Measurements from ENCODE around the gene ACP4. TPM values are rescaled to one million over a fixed set of nuclear protein-coding genes. Genes with fewer than 3 reads are reported as not detected.

The ACP4 gene
- total and polyA plus RNA-seq, 2 experiments from 2014 or later = not detected

DNA sequence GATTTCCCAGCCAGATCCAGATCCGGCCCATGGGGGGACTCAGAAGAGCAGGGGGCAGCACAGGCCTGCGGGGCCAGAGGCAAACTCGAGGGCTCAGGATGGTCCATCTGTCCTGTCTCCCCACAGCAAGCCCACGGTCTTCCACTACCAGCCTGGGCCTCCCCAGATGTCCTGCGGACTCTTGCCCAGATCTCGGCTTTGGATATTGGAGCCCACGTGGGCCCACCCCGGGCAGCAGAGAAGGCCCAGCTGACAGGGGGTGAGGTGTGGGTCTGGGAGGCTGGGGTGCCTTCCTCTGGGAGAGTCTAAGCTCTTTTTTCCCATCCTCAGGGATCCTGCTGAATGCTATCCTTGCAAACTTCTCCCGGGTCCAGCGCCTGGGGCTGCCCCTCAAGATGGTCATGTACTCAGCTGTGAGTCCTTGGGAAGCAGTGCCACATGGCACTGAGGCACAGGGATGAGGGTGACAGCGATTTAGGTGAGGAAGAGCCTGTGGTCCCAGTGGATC lies 3.4 kb downstream of the ACP4 start:
- H3K4me3 ChIP-seq = no peak overlapping the region
- WGBS, 2 experiments (ENCODE audit: low coverage in 1 of 2, low lambda C conversion rate in 2 of 2, missing lambda C conversion rate in 2 of 2) = 65 to 68% methylated on average over 11 of the region's 11 CpGs

GRCh38 chr19:50794074-50794875 lies 4.1 kb downstream of the ACP4 start:
- no peaks in the 10 kb centered on the region for H3K27me3 ChIP-seq (replicated peaks; ENCODE audit: insufficient read depth)
- no peak overlapping the region for H3K4me3 ChIP-seq
- H3K9me3 ChIP-seq (ENCODE audit: low read depth) = no peaks in the 10 kb centered on the region
- in situ Hi-C loops (cut with MboI) = loop anchor here (25.0 kb wide), 1 partner anchor 432 kb away; the partner anchor contains the start of gene NAPSA
- no peaks in the 10 kb centered on the region for H3F3A ChIP-seq (ENCODE audit: insufficient read depth)
- H3K9me2 ChIP-seq (ENCODE audit: insufficient read depth) = no peaks in the 10 kb centered on the region
- H3K27ac ChIP-seq = no peak overlapping the region
- H3K79me2 ChIP-seq (ENCODE audit: insufficient read depth) = no peaks in the 10 kb centered on the region
- no peak overlapping the region for H3K4me2 ChIP-seq (ENCODE audit: unreplicated experiment)
- WGBS, 2 experiments (ENCODE audit: low coverage in 1 of 2, low lambda C conversion rate in 2 of 2, missing lambda C conversion rate in 2 of 2) = 9 to 15% methylated on average over 12 to 16 of the region's 16 CpGs
- no peak overlapping the region for H3K9ac ChIP-seq
- peak; percentile 22 for DNase-seq
- no peak overlapping the region for H2AFZ ChIP-seq
- no peaks in the 10 kb centered on the region for H4K20me1 ChIP-seq (ENCODE audit: insufficient read depth)
- no peaks in the 10 kb centered on the region; the same call in 1 of the 2 replicates for H3K36me3 ChIP-seq (ENCODE audit: low read depth)
- TF ChIP-seq EZH2phosphoT487 (IDR thresholded peaks at IDR 0.05; ENCODE audit: insufficient read depth, low read depth) (no peak), EZH2 (IDR thresholded peaks at IDR 0.05; ENCODE audit: insufficient read depth, poor library complexity, severe bottlenecking) (no peak)
- H3K4me1 ChIP-seq (ENCODE audit: insufficient read depth) = no peaks in the 10 kb centered on the region

More for the DNA sequence above, 3.4 kb downstream of the ACP4 start:
- Histone ChIP-seq H3K79me2 (ENCODE audit: insufficient read depth) (no peaks in the 10 kb centered on the region), H3F3A (ENCODE audit: insufficient read depth) (no peaks in the 10 kb centered on the region), H3K9me3 (ENCODE audit: low read depth) (no peaks in the 10 kb centered on the region), H3K36me3 (ENCODE audit: low read depth) (no peaks in the 10 kb centered on the region; the same call in 1 of the 2 replicates), H3K27ac (no peak overlapping the region), H4K20me1 (ENCODE audit: insufficient read depth) (no peaks in the 10 kb centered on the region), H2AFZ (no peak overlapping the region), H3K27me3 (replicated peaks; ENCODE audit: insufficient read depth) (no peaks in the 10 kb centered on the region), H3K9ac (no peak overlapping the region), H3K9me2 (ENCODE audit: insufficient read depth) (no peaks in the 10 kb centered on the region), H3K4me2 (ENCODE audit: unreplicated experiment) (no peak overlapping the region), H3K4me1 (ENCODE audit: insufficient read depth) (no peaks in the 10 kb centered on the region)
- TF ChIP-seq EZH2phosphoT487 (IDR thresholded peaks at IDR 0.05; ENCODE audit: insufficient read depth, low read depth) (no peak), EZH2 (IDR thresholded peaks at IDR 0.05; ENCODE audit: insufficient read depth, poor library complexity, severe bottlenecking) (no peak)
- in situ Hi-C loops (cut with MboI) = loop anchor here (25.0 kb wide), 1 partner anchor 431 kb away; the partner anchor contains the start of gene NAPSA
- DNase-seq = no peak

- Histone ChIP-seq H4K20me1 (ENCODE audit: insufficient read depth) (no peaks in the 10 kb centered on the region), H3K27me3 (replicated peaks; ENCODE audit: insufficient read depth) (no peaks in the 10 kb centered on the region), H3K9me3 (ENCODE audit: low read depth) (no peaks in the 10 kb centered on the region), H3K4me2 (ENCODE audit: unreplicated experiment) (no peak overlapping the region), H3K27ac (no peak overlapping the region), H3K9ac (no peak overlapping the region), H3K4me3 (no peak overlapping the region), H3K79me2 (ENCODE audit: insufficient read depth) (peaks cover 7% of the 10 kb centered on the region; the same call in 1 of the 2 replicates), H3K36me3 (ENCODE audit: low read depth) (no peaks in the 10 kb centered on the region; the same call in 1 of the 2 replicates), H2AFZ (no peak overlapping the region), H3K4me1 (ENCODE audit: insufficient read depth) (no peaks in the 10 kb centered on the region), H3K9me2 (ENCODE audit: insufficient read depth) (no peaks in the 10 kb centered on the region), H3F3A (ENCODE audit: insufficient read depth) (no peaks in the 10 kb centered on the region)
- 35 to 36% methylated on average over 15 to 16 of the region's 18 CpGs for WGBS, 2 experiments (ENCODE audit: low coverage in 1 of 2, low lambda C conversion rate in 2 of 2, missing lambda C conversion rate in 2 of 2)
- in situ Hi-C loops (cut with MboI) = loop anchor here (25.0 kb wide), 1 partner anchor 433 kb away; the partner anchor contains the start of gene NAPSA
- TF ChIP-seq EZH2phosphoT487 (IDR thresholded peaks at IDR 0.05; ENCODE audit: insufficient read depth, low read depth) (no peak), EZH2 (IDR thresholded peaks at IDR 0.05; ENCODE audit: insufficient read depth, poor library complexity, severe bottlenecking) (no peak)
- DNase-seq = peak; percentile 34
Measured at GRCh38 chr19:50794876-50795663, 4.9 kb downstream of the ACP4 start.

DNA sequence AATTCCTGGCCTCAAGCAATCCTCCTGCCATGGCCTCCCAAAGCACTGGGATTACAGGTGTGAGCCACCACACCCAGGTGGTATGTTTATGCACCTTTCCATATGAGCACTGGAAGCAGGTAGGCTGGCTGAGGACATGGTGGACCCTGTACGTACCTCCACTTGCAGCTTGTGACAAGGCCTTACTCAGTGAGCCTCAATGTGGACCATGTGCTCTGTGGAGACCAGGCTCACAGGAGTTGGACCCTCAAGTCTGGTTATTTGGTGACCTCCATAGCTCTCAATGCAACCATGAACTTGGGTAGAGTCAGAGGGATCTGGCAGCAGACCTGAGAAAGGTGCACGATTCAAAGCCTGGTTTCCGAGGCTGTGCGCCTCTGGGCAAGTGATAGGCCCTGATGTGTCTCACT lies 5.5 kb downstream of the ACP4 start:
- Histone ChIP-seq H3K27ac (no peak overlapping the region), H3K36me3 (ENCODE audit: low read depth) (no peaks in the 10 kb centered on the region; the same call in 1 of the 2 replicates), H3K9me2 (ENCODE audit: insufficient read depth) (no peaks in the 10 kb centered on the region), H3K9ac (no peak overlapping the region), H3K4me2 (ENCODE audit: unreplicated experiment) (no peak overlapping the region), H3K4me1 (ENCODE audit: insufficient read depth) (no peaks in the 10 kb centered on the region), H3K4me3 (no peak overlapping the region), H3K79me2 (ENCODE audit: insufficient read depth) (peaks cover 9% of the 10 kb centered on the region; the same call in 1 of the 2 replicates), H3K9me3 (ENCODE audit: low read depth) (no peaks in the 10 kb centered on the region), H2AFZ (no peak overlapping the region), H4K20me1 (ENCODE audit: insufficient read depth) (no peaks in the 10 kb centered on the region), H3F3A (ENCODE audit: insufficient read depth) (no peaks in the 10 kb centered on the region), H3K27me3 (replicated peaks; ENCODE audit: insufficient read depth) (no peaks in the 10 kb centered on the region)
- no peak for DNase-seq
- in situ Hi-C loops (cut with MboI) = loop anchor here (25.0 kb wide), 1 partner anchor 433 kb away; the partner anchor contains the start of gene NAPSA
- TF ChIP-seq EZH2phosphoT487 (IDR thresholded peaks at IDR 0.05; ENCODE audit: insufficient read depth, low read depth) = no peak
- TF ChIP-seq EZH2 (IDR thresholded peaks at IDR 0.05; ENCODE audit: insufficient read depth, poor library complexity, severe bottlenecking) = no peak
- 73 to 74% methylated on average over 4 of the region's 4 CpGs for WGBS, 2 experiments (ENCODE audit: low coverage in 1 of 2, low lambda C conversion rate in 2 of 2, missing lambda C conversion rate in 2 of 2)
